HG02870 (cell line): ENCODE data around the gene CAPN10.

Experiments
- ATAC-seq: cut with Tn5 transposase; IDR thresholded peaks from one replicate; pipeline ENCODE4 v1.9.1; 2021; ENCODE audit warnings: mild to moderate bottlenecking, moderate library complexity; ENCODE audit not compliant: unreplicated experiment

Gene CAPN10

GRCh38 chr2:240573516-240574385, 12.8 kb upstream of the CAPN10 start:
- ATAC-seq, result no peak

DNA sequence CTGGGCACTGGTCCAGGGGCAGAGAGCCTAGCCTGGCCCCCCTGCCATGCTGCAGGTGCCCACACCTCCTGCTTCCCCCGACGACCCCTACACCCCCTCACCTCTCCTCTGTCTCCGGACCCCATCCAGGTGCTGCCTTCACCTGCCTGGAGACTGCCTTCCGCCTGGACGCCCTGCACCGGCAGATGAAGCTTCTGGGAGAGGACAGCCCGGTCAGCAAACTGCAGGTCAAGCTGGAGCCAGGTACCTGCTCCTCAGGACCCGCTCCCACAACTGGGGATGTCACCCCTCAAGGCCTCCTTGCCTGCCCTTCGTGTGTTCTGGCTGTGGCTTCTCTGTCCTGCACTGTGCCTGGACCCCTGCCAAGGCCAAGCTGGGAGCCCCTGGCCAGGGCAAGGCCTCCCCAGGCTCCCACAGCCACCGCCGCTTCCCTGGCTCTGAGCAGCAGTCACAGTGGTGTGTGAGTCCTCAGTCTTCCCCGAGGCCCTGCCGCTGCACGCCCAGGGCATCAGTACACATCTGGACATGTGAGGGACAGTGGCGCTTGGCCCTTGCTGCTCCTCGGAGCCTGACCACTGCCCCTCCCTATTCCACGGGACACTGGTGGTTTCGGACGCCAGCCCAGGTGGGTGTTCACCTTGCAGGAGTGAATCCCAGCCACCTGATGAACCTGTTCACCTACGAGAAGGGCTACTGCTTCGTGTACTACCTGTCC, 12.0 kb upstream of the CAPN10 start:
- ATAC-seq, result no peak

- no peak for ATAC-seq
Measured at GRCh38 chr2:240575101-240575965, 11.2 kb upstream of the CAPN10 start.

GRCh38 chr2:240576036-240576435, 10.5 kb upstream of the CAPN10 start:
- no peak for ATAC-seq

DNA sequence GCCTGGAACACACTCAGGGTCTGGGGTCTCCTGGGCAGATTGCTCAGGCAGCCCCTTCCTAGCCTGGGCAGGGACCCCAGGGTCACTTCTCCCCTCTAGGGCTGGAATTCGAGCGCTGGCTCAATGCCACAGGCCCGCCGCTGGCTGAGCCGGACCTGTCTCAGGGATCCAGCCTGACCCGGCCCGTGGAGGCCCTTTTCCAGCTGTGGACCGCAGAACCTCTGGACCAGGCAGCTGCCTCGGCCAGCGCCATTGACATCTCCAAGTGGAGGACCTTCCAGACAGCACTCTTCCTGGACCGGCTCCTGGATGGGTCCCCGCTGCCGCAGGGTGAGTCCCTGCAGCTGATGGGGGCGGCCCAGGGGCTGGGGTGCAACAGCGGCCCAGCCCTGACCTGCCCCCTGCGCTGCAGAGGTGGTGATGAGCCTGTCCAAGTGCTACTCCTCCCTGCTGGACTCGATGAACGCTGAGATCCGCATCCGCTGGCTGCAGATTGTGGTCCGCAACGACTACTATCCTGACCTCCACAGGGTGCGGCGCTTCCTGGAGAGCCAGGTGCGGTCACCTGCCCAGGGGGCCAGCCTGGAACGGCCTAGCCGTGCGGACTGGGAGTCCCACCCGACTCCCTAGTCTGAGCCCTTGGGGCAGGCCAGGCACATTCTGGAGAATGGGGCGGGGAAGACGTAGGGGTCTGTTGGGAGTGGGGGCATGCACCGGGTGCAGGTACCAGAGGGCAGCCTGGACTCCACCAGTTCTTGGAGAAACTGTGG, 9.9 kb upstream of the CAPN10 start:
- ATAC-seq, result no peak

GRCh38 chr2:240577281-240578109, 9.0 kb upstream of the CAPN10 start:
- no peak for ATAC-seq

DNA sequence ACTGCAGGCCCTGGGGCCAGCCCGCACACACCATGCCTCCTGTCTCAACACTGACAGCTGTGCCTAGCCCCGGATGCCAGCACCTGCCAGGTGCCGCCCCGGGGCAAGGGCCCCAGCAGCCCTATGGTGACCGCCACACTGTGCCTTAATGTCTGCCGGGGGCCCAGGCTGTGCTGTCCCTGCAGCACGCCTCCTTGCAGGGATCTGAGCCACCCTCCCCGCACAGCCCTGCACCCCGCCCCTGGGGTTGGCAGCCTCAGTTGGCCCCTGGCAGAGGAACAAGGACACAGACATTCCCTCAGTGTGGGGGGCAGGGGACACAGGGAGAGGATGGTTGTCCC, 8.5 kb upstream of the CAPN10 start:
- ATAC-seq, result no peak

DNA sequence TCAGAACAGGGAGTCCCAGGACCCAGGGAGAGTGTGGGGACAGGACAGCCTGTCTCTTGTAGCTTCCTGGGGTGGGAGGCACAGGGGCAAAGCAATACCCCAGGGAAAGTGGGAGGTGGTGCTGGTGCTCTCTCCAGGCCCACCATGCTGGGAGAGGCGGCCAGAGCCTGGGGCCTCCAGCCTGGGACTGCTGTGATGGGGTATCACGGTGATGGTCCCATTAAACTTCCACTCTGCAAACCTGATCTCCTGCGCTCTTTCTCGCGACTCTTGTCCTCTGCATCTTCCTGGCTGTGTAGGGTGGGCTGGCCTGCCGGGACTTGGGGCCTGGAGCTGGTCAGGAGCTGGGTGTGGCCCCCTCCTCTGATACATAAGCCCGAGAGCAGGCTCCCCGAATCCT, 8.0 kb upstream of the CAPN10 start:
- no peak for ATAC-seq

GRCh38 chr2:240579071-240579762, 7.3 kb upstream of the CAPN10 start:
- ATAC-seq, result no peak

- ATAC-seq, result no peak
Measured at GRCh38 chr2:240579771-240580614, 6.5 kb upstream of the CAPN10 start.

DNA sequence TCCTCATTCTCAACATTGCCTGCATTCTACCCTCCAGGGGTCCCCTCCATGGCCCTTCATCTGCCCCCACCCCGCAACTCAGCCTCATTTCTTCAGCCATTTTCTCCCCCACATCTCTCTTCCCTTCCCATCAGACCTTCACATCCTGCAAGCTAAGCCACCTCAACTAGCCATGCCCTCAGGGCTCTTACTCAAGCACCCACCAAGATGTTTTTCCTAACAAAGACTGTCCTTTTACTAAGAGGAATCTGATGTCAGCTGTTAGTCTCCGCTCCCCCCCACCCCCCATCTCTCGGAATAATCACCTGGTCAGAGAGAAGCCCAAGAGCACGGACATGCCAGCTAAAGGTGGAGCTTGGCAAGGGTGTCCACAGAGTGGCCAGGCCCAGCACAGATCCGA, 4.7 kb upstream of the CAPN10 start:
- no peak for ATAC-seq

- ATAC-seq, result no peak
Measured at GRCh38 chr2:240582781-240583180, 3.8 kb upstream of the CAPN10 start.

GRCh38 chr2:240583774-240584173, 2.8 kb upstream of the CAPN10 start:
- ATAC-seq, result no peak

DNA sequence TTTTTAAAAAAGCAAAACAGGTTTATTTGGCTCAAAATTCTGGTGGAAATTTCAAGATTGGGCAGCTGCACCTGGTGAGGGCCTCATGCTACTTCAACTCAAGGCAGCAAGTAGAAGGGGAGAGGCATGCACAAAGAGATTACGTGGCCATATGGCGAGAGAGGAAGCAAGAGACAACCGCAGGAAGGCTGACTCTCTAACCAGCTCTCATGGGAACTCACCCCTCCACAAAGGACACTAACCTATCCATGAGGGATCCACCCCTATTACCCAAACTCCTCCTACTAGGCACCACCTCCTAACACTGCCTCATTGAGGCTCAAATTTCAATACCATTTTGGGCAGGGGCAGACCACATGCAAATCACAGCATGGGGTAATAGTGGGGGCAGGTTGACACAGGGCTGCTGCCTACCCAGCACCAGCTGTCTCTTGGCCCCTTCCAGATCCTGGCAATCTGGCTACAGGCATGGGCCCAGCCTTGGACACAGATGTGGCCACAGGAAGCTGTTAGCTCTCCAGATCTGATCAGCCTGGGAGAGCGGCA, 2.0 kb upstream of the CAPN10 start:
- peak; percentile 62 for ATAC-seq

GRCh38 chr2:240585101-240585500, 1.4 kb upstream of the CAPN10 start:
- ATAC-seq, result peak; percentile 20

DNA sequence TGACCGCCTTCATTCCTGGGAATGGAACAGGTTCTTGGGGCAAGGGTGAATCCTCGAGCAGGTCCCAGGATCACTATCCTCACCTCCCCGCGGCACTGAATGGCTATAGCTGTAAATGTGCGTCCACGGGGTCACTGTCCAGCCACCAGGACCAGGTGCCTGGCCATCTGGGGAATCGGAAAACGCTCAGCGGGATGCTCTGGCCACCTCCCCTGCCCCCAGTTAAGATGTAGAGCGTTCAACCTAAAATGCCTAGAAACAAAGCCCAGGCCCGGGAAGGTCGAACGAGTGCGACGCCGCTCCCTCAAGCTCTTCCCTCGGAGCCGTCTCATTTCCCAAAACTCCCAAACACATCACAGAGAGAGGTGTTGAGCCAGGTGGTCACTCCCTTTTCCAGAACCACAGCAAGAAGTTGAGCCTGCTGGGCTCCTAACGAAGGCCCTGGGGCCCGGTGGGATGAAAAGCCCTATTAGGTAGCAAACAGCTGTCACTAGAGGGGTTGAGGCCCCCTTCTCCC, 795 bp upstream of the CAPN10 start:
- ATAC-seq, result no peak

- ATAC-seq, result no peak
Measured at GRCh38 chr2:240586919-240587800, 626 bp downstream of the CAPN10 start.
